GM12878 (cell line): Measurements from ENCODE around the gene PPP1R3E. TPM values are rescaled to one million over a fixed set of nuclear protein-coding genes. Genes with fewer than 3 reads are reported as not detected.

Experiments
- ATAC-seq: fragments of 200-7000 bp; cut with Tn5 transposase; 3 replicates; pipeline ENCODE4 v1.9.1; 2020; ENCODE audit warnings: mild to moderate bottlenecking, moderate library complexity
- BruUV-seq: library from RNA; stranded (reverse); fragments of 400-500 nt; replicated peaks from 2 replicates; lab custom pipeline; 2021; lab: Mats Ljungman, UMichigan
- CTCF ChIA-PET: fragments of 300-600 bp; sonication (Branson Sonifier 250); formaldehyde crosslinking; extraction: SDS; loops from one replicate; lab custom pipeline; 2021; ENCODE audit warnings: inconsistent platforms; lab: Yijun Ruan, JAX
- POLR2A ChIA-PET: fragments of 350-600 bp; formaldehyde crosslinking; extraction: SDS; loops from one replicate; lab custom pipeline; 2021; ENCODE audit warnings: inconsistent platforms; lab: Charles Lee
- RAD21 ChIA-PET: fragments of 300-600 bp; sonication (Branson Sonifier 250); formaldehyde crosslinking; loops from one replicate; lab custom pipeline; 2023; ENCODE audit warnings: antibody characterized with exemption; ENCODE audit not compliant: unreplicated experiment; lab: Charles Lee
- SMC1A ChIA-PET: fragments of 300-600 bp; sonication (Branson Sonifier 250); formaldehyde crosslinking; loops from one replicate; lab custom pipeline; 2023; ENCODE audit not compliant: unreplicated experiment, uncharacterized antibody; lab: Charles Lee
- DNase-seq: peaks from one replicate; pipeline ENCODE4 v3.0.0-alpha.2; 2011; ENCODE audit warnings: low read depth, low spot score
- FAIRE-seq: peaks from 3 replicates; lab custom pipeline; 2011; peaks lifted over from hg19 to GRCh38; lab: Jason Lieb, UNC
- H2AFZ ChIP-seq: 2 replicates; pipeline ENCODE4 v1.6.0; 2011; ENCODE audit warnings: low read depth, low read length, control low read depth; ENCODE audit not compliant: control insufficient read depth
- H3K27ac ChIP-seq: 2 replicates; pipeline ENCODE4 v1.5.1; 2011; ENCODE audit warnings: control low read depth; ENCODE audit not compliant: control insufficient read depth, insufficient read depth
- H3K27me3 ChIP-seq, 2 experiments: replicated peaks in 1 of 2; 2 replicates each; pipeline versions ENCODE4 v1.6.0 to v1.6.1; 2011; ENCODE audit warnings: low read length in 1 of 2; ENCODE audit not compliant: control insufficient read depth in 2 of 2, insufficient read depth in 2 of 2
- H3K36me3 ChIP-seq, 2 experiments: 2 replicates each; pipeline ENCODE4 v1.5.1; 2011; ENCODE audit warnings: low read length in 1 of 2; ENCODE audit not compliant: control insufficient read depth in 2 of 2, insufficient read depth in 2 of 2
- H3K4me1 ChIP-seq: 2 replicates; pipeline ENCODE4 v1.6.1; 2011; ENCODE audit warnings: mild to moderate bottlenecking, low read length, moderate library complexity, mixed read lengths; ENCODE audit not compliant: control insufficient read depth, insufficient read depth
- H3K4me2 ChIP-seq: 2 replicates; pipeline ENCODE4 v1.6.0; 2011; ENCODE audit warnings: control low read depth; ENCODE audit not compliant: control insufficient read depth, insufficient read depth
- H3K4me3 ChIP-seq: fragments of 200-600 bp; sonication (generic); 2 replicates; pipeline ENCODE4 v1.5.1; 2016
- H3K79me2 ChIP-seq: 2 replicates; pipeline ENCODE4 v1.6.0; 2011; ENCODE audit warnings: low read length; ENCODE audit not compliant: control insufficient read depth, insufficient read depth
- H3K9ac ChIP-seq: 2 replicates; pipeline ENCODE4 v1.8.0; 2011; ENCODE audit warnings: low read length, control low read depth, mixed read lengths; ENCODE audit not compliant: control insufficient read depth, insufficient read depth
- H3K9me3 ChIP-seq: replicated peaks from 3 replicates; pipeline ENCODE4 v1.5.1; 2011; ENCODE audit warnings: mild to moderate bottlenecking, low read length; ENCODE audit not compliant: control insufficient read depth, insufficient read depth
- H4K20me1 ChIP-seq: 2 replicates; pipeline ENCODE4 v1.6.0; 2011; ENCODE audit not compliant: control insufficient read depth, insufficient read depth
- FOXK2 ChIP-seq: fragments of 450-650 bp; IDR thresholded peaks from 2 replicates; pipeline ENCODE4 v1.6.1; 2017; ENCODE audit warnings: mild to moderate bottlenecking, moderate library complexity
- HDAC2 ChIP-seq: fragments of 200-600 bp; sonication (generic); IDR thresholded peaks from 2 replicates; pipeline ENCODE4 v1.6.1; 2017
- MYB ChIP-seq: fragments of 150-350 bp; IDR thresholded peaks from 2 replicates; pipeline ENCODE4 v1.6.1; 2014; ENCODE audit warnings: mild to moderate bottlenecking, low read depth, low read length, borderline replicate concordance
- NFYA ChIP-seq: IDR thresholded peaks from 2 replicates; pipeline ENCODE4 v1.6.1; 2011; ENCODE audit warnings: low read depth, mild to moderate bottlenecking, low read length, improper control_type of control experiment, borderline replicate concordance
- TAF1 ChIP-seq: IDR thresholded peaks from 2 replicates; pipeline ENCODE4 v1.6.1; 2011; ENCODE audit warnings: mild to moderate bottlenecking, low read depth, low read length, borderline replicate concordance
- YY1 ChIP-seq: IDR thresholded peaks from 2 replicates; pipeline ENCODE4 v1.6.1; 2011; ENCODE audit warnings: low read depth, mild to moderate bottlenecking, low read length
- ZNF24 ChIP-seq: fragments of 450-650 bp; IDR thresholded peaks from 2 replicates; pipeline ENCODE4 v1.6.1; 2017; ENCODE audit warnings: antibody characterized with exemption, mild to moderate bottlenecking
- WGBS: methylation state at CpG from one replicate; pipeline ENCODE4 v1.1.6; 2016; ENCODE audit warnings: low lambda C conversion rate; ENCODE audit not compliant: insufficient replicate concordance, insufficient coverage; ENCODE audit errors: missing lambda C conversion rate; 5-methylcytosine and 5-hydroxymethylcytosine counted together
- in situ Hi-C: fragments of 300-500 bp; cut with MboI; formaldehyde crosslinking; loops from 9 replicates; pipeline ENCODE4 v1.14.3; 2018; ENCODE audit warnings: mixed read lengths
- intact Hi-C: fragments of 100-400 bp; cut with micrococcal nuclease; formaldehyde crosslinking; loops from one replicate; pipeline ENCODE4 v1.14.2; 2022; ENCODE audit not compliant: unreplicated experiment
- polyA plus RNA-seq, 11 experiments: library from polyadenylated mRNA; depleted of rRNA in 4 of 11; unstranded in 6 of 11; stranded (reverse) in 5 of 11; fragments of >200 nt; fragmentation: Nextera tagmentation in 4 of 11; fragmentation: Illumina TruSeq in 1 of 11; extraction: Ambion mirVana in 4 of 11; extraction: Trizol in 1 of 11; gene quantifications; 1 replicate in 1 of 11; 2 replicates in 10 of 11; pipeline versions ENCODE4 v1.2.1 to v1.2.3, GENCODE V29; 2011 to 2016; ENCODE audit warnings: inconsistent platforms in 2 of 11, missing spikeins in 2 of 11, low read depth in 1 of 11
- total RNA-seq, 4 experiments: library from RNA; depleted of rRNA in 3 of 4; stranded (reverse); fragments of >200 nt in 3 of 4; fragmentation: Illumina TruSeq in 1 of 4; extraction: Trizol in 1 of 4; gene quantifications; 2 replicates each; pipeline versions ENCODE4 v1.2.1 to v1.2.3, GENCODE V29; 2013 to 2021
- TF ChIP-seq, protein P1 (sequence below): fragments of 450-650 bp; IDR thresholded peaks from 2 replicates; pipeline ENCODE4 v1.6.1; 2018; ENCODE audit warnings: borderline replicate concordance, mild to moderate bottlenecking; ENCODE audit not compliant: partially characterized antibody
- TF ChIP-seq, protein P2 (sequence below): IDR thresholded peaks from 2 replicates; pipeline ENCODE4 v1.6.1; 2011; ENCODE audit warnings: low read depth, low read length, improper control_type of control experiment, borderline replicate concordance
- TF ChIP-seq, protein P3 (sequence below): fragments of 450-650 bp; IDR thresholded peaks from 2 replicates; pipeline ENCODE4 v1.6.1; 2017; ENCODE audit warnings: mild to moderate bottlenecking
- TF ChIP-seq, protein P4 (sequence below): fragments of 450-650 bp; formaldehyde crosslinking; IDR thresholded peaks from 2 replicates; pipeline ENCODE4 v1.4.0; 2022; ENCODE audit warnings: mild to moderate bottlenecking, moderate library complexity

Gene PPP1R3E
- total and polyA plus RNA-seq, 10 of the 15 experiments (the other 5 are each of a cell fraction or from before 2014, with no cell fraction given): 4.6 to 26.4 (median 7.1) TPM

DNA sequence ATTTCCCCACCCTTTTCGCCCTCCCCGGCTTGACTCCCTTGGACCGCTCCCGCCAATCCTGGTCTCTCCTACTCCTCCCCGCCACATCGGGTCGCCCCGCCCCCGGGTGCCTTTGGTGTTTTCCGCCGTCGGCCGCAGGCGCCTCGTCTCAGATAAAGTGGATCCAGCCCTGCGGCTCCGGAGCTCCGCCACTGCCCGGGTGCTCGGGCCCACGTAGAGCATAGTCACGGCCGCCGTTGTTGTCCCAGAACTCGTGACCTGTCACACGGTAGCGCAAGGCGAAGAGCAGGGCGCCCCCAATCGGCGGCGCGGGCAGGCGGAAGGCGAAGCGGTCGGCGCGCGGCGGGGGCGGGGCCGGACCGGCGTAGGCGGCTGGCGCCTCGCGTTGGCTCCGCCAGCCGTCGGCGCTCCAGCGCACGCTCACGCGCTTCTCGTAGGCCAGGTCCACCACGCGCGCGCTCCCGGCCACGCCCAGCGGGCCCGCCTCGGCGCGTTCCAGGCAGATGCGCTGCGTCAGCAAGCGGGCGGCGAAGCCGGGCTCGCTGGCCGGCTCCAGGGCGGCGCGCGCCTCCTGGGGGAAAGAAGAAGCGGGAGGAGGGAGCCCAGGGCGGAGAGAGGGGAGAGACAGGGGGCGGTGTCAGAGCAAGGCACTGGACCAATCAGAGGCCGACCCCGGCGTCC is 1.2 kb downstream of the PPP1R3E start:
- peak; percentile 90 for ATAC-seq
- intact Hi-C loops: loop anchor here (1.0 to 2.0 kb wide), 2 partner anchors 20 to 181 kb away; partner anchors contain the start of gene PABPN1
- TF ChIP-seq YY1: peak; percentile 63
- TF ChIP-seq, protein P1, sequence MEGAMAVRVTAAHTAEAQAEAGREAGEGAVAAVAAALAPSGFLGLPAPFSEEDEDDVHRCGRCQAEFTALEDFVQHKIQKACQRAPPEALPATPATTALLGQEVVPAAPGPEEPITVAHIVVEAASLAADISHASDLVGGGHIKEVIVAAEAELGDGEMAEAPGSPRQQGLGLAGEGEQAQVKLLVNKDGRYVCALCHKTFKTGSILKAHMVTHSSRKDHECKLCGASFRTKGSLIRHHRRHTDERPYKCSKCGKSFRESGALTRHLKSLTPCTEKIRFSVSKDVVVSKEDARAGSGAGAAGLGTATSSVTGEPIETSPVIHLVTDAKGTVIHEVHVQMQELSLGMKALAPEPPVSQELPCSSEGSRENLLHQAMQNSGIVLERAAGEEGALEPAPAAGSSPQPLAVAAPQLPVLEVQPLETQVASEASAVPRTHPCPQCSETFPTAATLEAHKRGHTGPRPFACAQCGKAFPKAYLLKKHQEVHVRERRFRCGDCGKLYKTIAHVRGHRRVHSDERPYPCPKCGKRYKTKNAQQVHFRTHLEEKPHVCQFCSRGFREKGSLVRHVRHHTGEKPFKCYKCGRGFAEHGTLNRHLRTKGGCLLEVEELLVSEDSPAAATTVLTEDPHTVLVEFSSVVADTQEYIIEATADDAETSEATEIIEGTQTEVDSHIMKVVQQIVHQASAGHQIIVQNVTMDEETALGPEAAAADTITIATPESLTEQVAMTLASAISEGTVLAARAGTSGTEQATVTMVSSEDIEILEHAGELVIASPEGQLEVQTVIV: no peak
- no peak for TF ChIP-seq NFYA
- TF ChIP-seq MYB: no peak
- TF ChIP-seq, protein P2, sequence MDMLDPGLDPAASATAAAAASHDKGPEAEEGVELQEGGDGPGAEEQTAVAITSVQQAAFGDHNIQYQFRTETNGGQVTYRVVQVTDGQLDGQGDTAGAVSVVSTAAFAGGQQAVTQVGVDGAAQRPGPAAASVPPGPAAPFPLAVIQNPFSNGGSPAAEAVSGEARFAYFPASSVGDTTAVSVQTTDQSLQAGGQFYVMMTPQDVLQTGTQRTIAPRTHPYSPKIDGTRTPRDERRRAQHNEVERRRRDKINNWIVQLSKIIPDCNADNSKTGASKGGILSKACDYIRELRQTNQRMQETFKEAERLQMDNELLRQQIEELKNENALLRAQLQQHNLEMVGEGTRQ: peak; percentile 38
- TF ChIP-seq HDAC2: no peak
- TF ChIP-seq ZNF24: peak; percentile 40; the same call in 1 of the 2 replicates
- 0 out of 2 replicates have a peak, but pooled peaks have one; percentile 46 for TF ChIP-seq TAF1
- TF ChIP-seq, protein P3, sequence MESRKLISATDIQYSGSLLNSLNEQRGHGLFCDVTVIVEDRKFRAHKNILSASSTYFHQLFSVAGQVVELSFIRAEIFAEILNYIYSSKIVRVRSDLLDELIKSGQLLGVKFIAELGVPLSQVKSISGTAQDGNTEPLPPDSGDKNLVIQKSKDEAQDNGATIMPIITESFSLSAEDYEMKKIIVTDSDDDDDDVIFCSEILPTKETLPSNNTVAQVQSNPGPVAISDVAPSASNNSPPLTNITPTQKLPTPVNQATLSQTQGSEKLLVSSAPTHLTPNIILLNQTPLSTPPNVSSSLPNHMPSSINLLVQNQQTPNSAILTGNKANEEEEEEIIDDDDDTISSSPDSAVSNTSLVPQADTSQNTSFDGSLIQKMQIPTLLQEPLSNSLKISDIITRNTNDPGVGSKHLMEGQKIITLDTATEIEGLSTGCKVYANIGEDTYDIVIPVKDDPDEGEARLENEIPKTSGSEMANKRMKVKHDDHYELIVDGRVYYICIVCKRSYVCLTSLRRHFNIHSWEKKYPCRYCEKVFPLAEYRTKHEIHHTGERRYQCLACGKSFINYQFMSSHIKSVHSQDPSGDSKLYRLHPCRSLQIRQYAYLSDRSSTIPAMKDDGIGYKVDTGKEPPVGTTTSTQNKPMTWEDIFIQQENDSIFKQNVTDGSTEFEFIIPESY: no peak
- TF ChIP-seq, protein P4, sequence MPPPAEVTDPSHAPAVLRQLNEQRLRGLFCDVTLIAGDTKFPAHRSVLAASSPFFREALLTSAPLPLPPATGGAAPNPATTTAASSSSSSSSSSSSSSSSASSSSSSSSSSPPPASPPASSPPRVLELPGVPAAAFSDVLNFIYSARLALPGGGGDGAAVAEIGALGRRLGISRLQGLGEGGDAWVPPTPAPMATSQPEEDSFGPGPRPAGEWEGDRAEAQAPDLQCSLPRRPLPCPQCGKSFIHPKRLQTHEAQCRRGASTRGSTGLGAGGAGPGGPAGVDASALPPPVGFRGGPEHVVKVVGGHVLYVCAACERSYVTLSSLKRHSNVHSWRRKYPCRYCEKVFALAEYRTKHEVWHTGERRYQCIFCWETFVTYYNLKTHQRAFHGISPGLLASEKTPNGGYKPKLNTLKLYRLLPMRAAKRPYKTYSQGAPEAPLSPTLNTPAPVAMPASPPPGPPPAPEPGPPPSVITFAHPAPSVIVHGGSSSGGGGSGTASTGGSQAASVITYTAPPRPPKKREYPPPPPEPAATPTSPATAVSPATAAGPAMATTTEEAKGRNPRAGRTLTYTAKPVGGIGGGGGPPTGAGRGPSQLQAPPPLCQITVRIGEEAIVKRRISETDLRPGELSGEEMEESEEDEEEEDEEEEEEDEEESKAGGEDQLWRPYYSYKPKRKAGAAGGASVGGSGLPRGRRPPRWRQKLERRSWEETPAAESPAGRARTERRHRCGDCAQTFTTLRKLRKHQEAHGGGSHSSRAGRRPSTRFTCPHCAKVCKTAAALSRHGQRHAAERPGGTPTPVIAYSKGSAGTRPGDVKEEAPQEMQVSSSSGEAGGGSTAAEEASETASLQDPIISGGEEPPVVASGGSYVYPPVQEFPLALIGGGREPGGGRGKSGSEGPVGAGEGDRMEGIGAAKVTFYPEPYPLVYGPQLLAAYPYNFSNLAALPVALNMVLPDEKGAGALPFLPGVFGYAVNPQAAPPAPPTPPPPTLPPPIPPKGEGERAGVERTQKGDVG (CRISPR knock-in tag): no peak
- peak; percentile 63 for TF ChIP-seq FOXK2

More for the DNA sequence above, 1.2 kb downstream of the PPP1R3E start:
- FAIRE-seq: peak; percentile 86
- DNase-seq: peak; percentile 91
- no peaks in the 10 kb centered on the region for H3K27me3 ChIP-seq
- H3K36me3 ChIP-seq: no peaks in the 10 kb centered on the region
- RAD21 ChIA-PET: interaction anchor here (0.9 to 8.7 kb wide), 6 partner anchors 15 to 233 kb away, joined by 3 to 103 read pairs (median 4); partner anchors contain the start of genes HOMEZ and PABPN1
- peaks cover 11% of the 10 kb centered on the region for H3K4me1 ChIP-seq
- in situ Hi-C loops: loop anchor here (10.0 to 25.0 kb wide), 2 partner anchors 811 to 1133 kb away; partner anchors contain the start of genes DCAF11 and NRL
- POLR2A ChIA-PET: interaction anchor here (1.5 to 5.7 kb wide), 3 partner anchors 15 to 20 kb away, joined by 3 to 98 read pairs (median 28); partner anchors contain the start of genes HOMEZ and PABPN1
- no peaks in the 10 kb centered on the region for H4K20me1 ChIP-seq
- peak overlapping the region; percentile 92 for H2AFZ ChIP-seq
- peak overlapping the region; percentile 85 for H3K27ac ChIP-seq
- under 1% methylated on average over 71 of the region's 87 CpGs for WGBS
- peaks cover 12% of the 10 kb centered on the region for H3K79me2 ChIP-seq
- SMC1A ChIA-PET: interaction anchor here (0.8 to 7.1 kb wide), 8 partner anchors 9 to 230 kb away, joined by 3 to 48 read pairs (median 3); partner anchors contain the start of genes HOMEZ and PABPN1
- peak overlapping the region; percentile 78 for H3K9ac ChIP-seq
- CTCF ChIA-PET: interaction anchor here (0.9 to 5.8 kb wide), 16 partner anchors 10 to 295 kb away, joined by 3 to 77 read pairs (median 6); partner anchors contain the start of genes CDH24, HOMEZ, JPH4 and PABPN1
- H3K9me3 ChIP-seq: no peaks in the 10 kb centered on the region
- H3K4me2 ChIP-seq: peak overlapping the region; percentile 73
- no TSS peak for BruUV-seq
- peak overlapping the region; percentile 73 for H3K4me3 ChIP-seq
